HepG2 (cell line): ENCODE results near the gene CLIC1.

Experiments
- ARID2 ChIP-seq: sonication (generic); formaldehyde crosslinking; IDR thresholded peaks from 2 replicates; pipeline ENCODE4 v1.8.1; 2022; ENCODE audit warnings: mild to moderate bottlenecking, missing genetic modification reagents, borderline replicate concordance
- CTCF ChIP-seq: sonication (generic); formaldehyde crosslinking; IDR thresholded peaks from 2 replicates; pipeline ENCODE4 v1.5.0; 2020; ENCODE audit warnings: mild to moderate bottlenecking, missing genetic modification reagents, moderate library complexity
- MYC ChIP-seq: sonication (generic); formaldehyde crosslinking; IDR thresholded peaks from 2 replicates; pipeline ENCODE4 v1.9.0; 2021; ENCODE audit warnings: missing genetic modification reagents, borderline replicate concordance
- MYNN ChIP-seq: sonication (generic); formaldehyde crosslinking; IDR thresholded peaks from 2 replicates; pipeline ENCODE4 v1.4.0; 2020; ENCODE audit warnings: mild to moderate bottlenecking, low read depth, missing genetic modification reagents
- PHF20 ChIP-seq: sonication (generic); formaldehyde crosslinking; IDR thresholded peaks from 2 replicates; pipeline ENCODE4 v1.5.0; 2020; ENCODE audit warnings: mild to moderate bottlenecking, missing genetic modification reagents
- POGZ ChIP-seq: sonication (generic); formaldehyde crosslinking; IDR thresholded peaks from 2 replicates; pipeline ENCODE4 v1.4.0; 2020; ENCODE audit warnings: mild to moderate bottlenecking, missing genetic modification reagents
- POLR2A ChIP-seq, 2 experiments: IDR thresholded peaks; 2 replicates each; pipeline ENCODE4 v1.6.1; 2011; ENCODE audit warnings: low read depth in 2 of 2, low read length in 2 of 2, mild to moderate bottlenecking in 1 of 2, moderate library complexity in 1 of 2; ENCODE audit not compliant: insufficient read depth in 1 of 2
- POLR2AphosphoS5 ChIP-seq: IDR thresholded peaks from 2 replicates; pipeline ENCODE4 v1.6.1; 2012; ENCODE audit warnings: low read depth, low read length
- RNF2 ChIP-seq: fragments of 450-650 bp; conservative IDR thresholded peaks from 2 replicates; pipeline ENCODE4 v1.6.1; 2016; ENCODE audit warnings: low read depth
- SMC3 ChIP-seq: IDR thresholded peaks from 2 replicates; pipeline ENCODE4 v1.6.1; 2011; ENCODE audit warnings: low read length, improper control_type of control experiment
- STAT6 ChIP-seq: sonication (generic); formaldehyde crosslinking; IDR thresholded peaks from 2 replicates; pipeline ENCODE4 v1.4.0; 2020; ENCODE audit warnings: missing genetic modification reagents, mild to moderate bottlenecking, borderline replicate concordance

GRCh38 chr6:31737991-31738979, 2.0 kb upstream of the CLIC1 start:
- TF ChIP-seq RNF2, result no peak
- peak in 1 of 2 experiments; percentile 80; a peak in 2 of 4 replicates for TF ChIP-seq POLR2A (IDR thresholded peaks at IDR 0.05; ENCODE audit: insufficient read depth in 1 of 2, low read depth in 2 of 2, low read length in 2 of 2)
- TF ChIP-seq PHF20 (CRISPR knock-in tag), result peak; percentile 52
- TF ChIP-seq CTCF (CRISPR knock-in tag), result peak; percentile 44
- TF ChIP-seq STAT6 (CRISPR knock-in tag), result no peak
- TF ChIP-seq ARID2 (CRISPR knock-in tag), result no peak; the same call in 1 of the 2 replicates
- peak; percentile 82; the same call in 1 of the 2 replicates for TF ChIP-seq MYNN
- 0 out of 2 replicates have a peak, but pooled peaks have one; percentile 10 for TF ChIP-seq SMC3
- peak; percentile 66 for TF ChIP-seq POLR2AphosphoS5
- peak; percentile 38; the same call in 1 of the 2 replicates for TF ChIP-seq POGZ
- TF ChIP-seq MYC (CRISPR knock-in tag), result peak; percentile 31; the same call in 1 of the 2 replicates
